HL-60 (cell line): ENCODE data around the gene MAGI3.

Source experiments
- GABPA ChIP-seq: IDR thresholded peaks from 2 replicates; pipeline ENCODE4 v1.6.1; 2012; ENCODE audit warnings: low read depth
- POLR2AphosphoS5 ChIP-seq: IDR thresholded peaks from 2 replicates; pipeline ENCODE4 v1.6.1; 2012; ENCODE audit warnings: low read depth
- TF ChIP-seq, protein P1 (sequence below): IDR thresholded peaks from one replicate; pipeline ENCODE4 v1.5.1; 2011; ENCODE audit warnings: low read length, control low read depth, inconsistent platforms; ENCODE audit not compliant: insufficient read depth
- TF ChIP-seq, protein P2 (sequence below): IDR thresholded peaks from 2 replicates; pipeline ENCODE4 v1.6.1; 2012; ENCODE audit warnings: low read depth; ENCODE audit not compliant: insufficient replicate concordance

DNA sequence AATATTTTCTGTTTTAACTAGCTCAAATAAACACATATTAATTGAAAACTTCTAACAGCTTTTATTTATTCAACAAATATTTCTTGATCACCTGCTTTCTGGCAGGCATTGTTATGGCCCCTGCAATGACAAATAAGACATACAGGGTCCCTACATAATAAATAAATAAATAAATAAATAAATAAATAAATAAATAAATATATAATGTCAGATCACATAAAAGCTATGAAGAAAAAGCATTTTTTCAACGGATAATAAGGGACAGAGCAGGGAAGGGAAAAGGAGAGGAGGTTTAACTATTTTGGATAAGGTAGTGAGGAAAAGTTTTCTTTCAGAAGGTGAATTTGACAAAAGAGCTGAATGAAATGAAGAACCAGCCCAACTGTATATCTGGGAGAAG is 115.0 kb downstream of the MAGI3 start:
- TF ChIP-seq, protein P1, sequence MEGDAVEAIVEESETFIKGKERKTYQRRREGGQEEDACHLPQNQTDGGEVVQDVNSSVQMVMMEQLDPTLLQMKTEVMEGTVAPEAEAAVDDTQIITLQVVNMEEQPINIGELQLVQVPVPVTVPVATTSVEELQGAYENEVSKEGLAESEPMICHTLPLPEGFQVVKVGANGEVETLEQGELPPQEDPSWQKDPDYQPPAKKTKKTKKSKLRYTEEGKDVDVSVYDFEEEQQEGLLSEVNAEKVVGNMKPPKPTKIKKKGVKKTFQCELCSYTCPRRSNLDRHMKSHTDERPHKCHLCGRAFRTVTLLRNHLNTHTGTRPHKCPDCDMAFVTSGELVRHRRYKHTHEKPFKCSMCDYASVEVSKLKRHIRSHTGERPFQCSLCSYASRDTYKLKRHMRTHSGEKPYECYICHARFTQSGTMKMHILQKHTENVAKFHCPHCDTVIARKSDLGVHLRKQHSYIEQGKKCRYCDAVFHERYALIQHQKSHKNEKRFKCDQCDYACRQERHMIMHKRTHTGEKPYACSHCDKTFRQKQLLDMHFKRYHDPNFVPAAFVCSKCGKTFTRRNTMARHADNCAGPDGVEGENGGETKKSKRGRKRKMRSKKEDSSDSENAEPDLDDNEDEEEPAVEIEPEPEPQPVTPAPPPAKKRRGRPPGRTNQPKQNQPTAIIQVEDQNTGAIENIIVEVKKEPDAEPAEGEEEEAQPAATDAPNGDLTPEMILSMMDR: no peak
- no peak for TF ChIP-seq GABPA
- TF ChIP-seq, protein P2, sequence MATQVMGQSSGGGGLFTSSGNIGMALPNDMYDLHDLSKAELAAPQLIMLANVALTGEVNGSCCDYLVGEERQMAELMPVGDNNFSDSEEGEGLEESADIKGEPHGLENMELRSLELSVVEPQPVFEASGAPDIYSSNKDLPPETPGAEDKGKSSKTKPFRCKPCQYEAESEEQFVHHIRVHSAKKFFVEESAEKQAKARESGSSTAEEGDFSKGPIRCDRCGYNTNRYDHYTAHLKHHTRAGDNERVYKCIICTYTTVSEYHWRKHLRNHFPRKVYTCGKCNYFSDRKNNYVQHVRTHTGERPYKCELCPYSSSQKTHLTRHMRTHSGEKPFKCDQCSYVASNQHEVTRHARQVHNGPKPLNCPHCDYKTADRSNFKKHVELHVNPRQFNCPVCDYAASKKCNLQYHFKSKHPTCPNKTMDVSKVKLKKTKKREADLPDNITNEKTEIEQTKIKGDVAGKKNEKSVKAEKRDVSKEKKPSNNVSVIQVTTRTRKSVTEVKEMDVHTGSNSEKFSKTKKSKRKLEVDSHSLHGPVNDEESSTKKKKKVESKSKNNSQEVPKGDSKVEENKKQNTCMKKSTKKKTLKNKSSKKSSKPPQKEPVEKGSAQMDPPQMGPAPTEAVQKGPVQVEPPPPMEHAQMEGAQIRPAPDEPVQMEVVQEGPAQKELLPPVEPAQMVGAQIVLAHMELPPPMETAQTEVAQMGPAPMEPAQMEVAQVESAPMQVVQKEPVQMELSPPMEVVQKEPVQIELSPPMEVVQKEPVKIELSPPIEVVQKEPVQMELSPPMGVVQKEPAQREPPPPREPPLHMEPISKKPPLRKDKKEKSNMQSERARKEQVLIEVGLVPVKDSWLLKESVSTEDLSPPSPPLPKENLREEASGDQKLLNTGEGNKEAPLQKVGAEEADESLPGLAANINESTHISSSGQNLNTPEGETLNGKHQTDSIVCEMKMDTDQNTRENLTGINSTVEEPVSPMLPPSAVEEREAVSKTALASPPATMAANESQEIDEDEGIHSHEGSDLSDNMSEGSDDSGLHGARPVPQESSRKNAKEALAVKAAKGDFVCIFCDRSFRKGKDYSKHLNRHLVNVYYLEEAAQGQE: no peak
- TF ChIP-seq POLR2AphosphoS5: no peak
